ENCODE measurements around the gene NAA35. TPM values are rescaled to one million over a fixed set of nuclear protein-coding genes. Genes with fewer than 3 reads are reported as not detected.

Gene NAA35
- total RNA-seq, 1 donor from 2014 or later = 20.3 TPM

DNA sequence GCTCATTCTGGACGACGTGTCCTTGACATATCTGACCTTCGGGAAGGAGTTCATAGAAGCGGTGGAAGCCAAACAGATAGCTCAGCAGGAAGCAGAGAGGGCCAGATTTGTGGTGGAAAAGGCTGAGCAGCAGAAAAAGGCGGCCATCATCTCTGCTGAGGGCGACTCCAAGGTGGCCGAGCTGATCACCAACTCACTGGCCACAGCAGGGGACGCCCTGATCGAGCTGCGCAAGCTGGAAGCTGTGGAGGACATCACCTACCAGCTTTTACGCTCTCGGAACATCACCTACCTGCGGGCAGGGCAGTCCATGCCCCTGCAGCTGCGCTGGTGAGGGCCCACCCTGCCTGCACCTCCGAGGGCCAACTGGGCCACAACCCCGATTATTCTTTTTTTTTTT is 41.6 kb upstream of the NAA35 start:
- ATAC-seq = no peak
- DNase-seq = no peak
- Histone ChIP-seq H3K27ac (no peak overlapping the region), H3K9me3 (no peaks in the 10 kb centered on the region), H3K4me3 (no peak overlapping the region), H3K36me3 (no peaks in the 10 kb centered on the region), H3K4me1 (no peaks in the 10 kb centered on the region), H3K27me3 (ENCODE audit: low read depth) (no peaks in the 10 kb centered on the region)
- intact Hi-C loops (cut with DNase I) = no loop called here
- TF ChIP-seq, protein P1, sequence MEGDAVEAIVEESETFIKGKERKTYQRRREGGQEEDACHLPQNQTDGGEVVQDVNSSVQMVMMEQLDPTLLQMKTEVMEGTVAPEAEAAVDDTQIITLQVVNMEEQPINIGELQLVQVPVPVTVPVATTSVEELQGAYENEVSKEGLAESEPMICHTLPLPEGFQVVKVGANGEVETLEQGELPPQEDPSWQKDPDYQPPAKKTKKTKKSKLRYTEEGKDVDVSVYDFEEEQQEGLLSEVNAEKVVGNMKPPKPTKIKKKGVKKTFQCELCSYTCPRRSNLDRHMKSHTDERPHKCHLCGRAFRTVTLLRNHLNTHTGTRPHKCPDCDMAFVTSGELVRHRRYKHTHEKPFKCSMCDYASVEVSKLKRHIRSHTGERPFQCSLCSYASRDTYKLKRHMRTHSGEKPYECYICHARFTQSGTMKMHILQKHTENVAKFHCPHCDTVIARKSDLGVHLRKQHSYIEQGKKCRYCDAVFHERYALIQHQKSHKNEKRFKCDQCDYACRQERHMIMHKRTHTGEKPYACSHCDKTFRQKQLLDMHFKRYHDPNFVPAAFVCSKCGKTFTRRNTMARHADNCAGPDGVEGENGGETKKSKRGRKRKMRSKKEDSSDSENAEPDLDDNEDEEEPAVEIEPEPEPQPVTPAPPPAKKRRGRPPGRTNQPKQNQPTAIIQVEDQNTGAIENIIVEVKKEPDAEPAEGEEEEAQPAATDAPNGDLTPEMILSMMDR (IDR thresholded peaks at IDR 0.05) = no peak

DNA sequence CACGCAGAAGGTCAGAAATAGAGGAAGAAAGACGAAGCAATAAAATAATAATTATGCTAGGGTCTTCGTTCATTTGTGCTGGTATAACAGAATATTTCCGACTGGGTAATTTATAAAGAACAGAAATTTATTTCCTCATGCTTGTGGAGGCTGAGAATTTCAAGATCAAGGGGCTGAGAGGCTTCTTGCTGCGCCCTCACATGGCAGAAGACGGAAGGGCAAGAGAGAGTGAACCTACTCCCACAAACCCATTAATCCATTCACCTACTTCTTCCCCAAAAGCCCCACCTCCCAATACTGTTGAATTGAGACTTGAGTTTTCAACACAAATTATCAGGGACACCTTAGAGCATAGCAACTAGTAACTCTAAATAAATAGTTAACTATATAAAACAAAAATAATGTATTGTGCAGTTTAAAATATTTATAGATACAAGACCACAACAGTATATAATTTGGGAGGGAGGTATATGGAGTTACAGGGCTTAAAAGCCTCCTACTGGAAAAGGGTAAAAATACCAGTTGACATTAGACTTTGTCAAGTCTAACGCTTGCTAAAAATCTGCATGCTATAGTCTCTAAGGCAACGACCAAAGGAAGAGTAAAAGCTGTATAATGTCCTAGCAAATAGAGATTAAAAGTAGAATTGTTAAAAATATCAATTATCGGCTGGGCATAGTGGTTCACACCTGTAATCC is 40.3 kb upstream of the NAA35 start:
- H3K27me3 ChIP-seq (ENCODE audit: low read depth) = no peaks in the 10 kb centered on the region
- intact Hi-C loops (cut with DNase I) = no loop called here
- no peaks in the 10 kb centered on the region for H3K36me3 ChIP-seq
- H3K4me3 ChIP-seq = no peak overlapping the region
- DNase-seq (no peak), ATAC-seq (peak; percentile 47)
- TF ChIP-seq, protein P1 (IDR thresholded peaks at IDR 0.05) = peak; percentile 53
- no peaks in the 10 kb centered on the region for H3K4me1 ChIP-seq
- no peaks in the 10 kb centered on the region for H3K9me3 ChIP-seq
- no peak overlapping the region for H3K27ac ChIP-seq

DNA sequence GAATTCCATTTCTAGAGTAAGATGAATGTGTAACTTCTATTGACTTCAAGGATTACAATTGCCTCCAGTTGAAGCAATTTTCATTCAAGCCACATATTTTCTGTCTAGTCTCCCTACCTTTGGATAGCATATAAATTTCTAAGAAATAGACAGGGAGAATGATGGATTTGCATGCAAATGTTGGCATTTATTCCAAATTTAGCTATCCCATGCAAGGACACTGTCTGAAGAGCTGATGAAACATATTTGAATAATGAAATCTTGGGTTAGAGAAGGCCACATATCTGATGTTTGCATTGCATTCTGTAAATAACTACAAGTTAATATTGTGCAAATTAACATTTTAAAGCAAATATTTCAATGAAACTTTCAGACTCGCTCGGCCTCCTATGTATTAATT is 36.0 kb upstream of the NAA35 start:
- no peak for ATAC-seq
- intact Hi-C loops (cut with DNase I) = no loop called here

DNA sequence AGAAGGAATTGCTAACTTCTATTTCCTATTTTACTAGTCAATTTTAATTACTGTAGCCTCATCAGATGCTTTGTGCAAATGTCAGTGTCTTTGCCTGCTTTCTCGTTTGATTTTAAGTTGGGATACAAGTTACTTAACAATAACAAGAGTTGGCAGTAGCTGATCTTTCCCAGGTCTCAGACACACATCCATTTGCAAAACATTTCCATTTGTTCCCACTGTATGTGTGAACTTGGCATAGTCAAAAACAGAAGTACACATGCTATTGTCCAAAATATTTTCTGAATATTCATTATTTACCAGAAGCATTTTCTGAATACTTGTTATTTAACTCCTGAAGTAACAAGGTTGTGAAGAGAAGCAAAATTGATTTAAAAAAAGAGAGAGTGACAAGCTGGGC is 35.0 kb upstream of the NAA35 start:
- intact Hi-C loops (cut with DNase I) = no loop called here
- no peak for ATAC-seq
- H3K4me1 ChIP-seq = no peaks in the 10 kb centered on the region

More for the DNA sequence above, 36.0 kb upstream of the NAA35 start:
- no peaks in the 10 kb centered on the region for H3K36me3 ChIP-seq
- H3K27me3 ChIP-seq (ENCODE audit: low read depth) = no peaks in the 10 kb centered on the region
- TF ChIP-seq, protein P1 (IDR thresholded peaks at IDR 0.05) = no peak
- no peak for DNase-seq
- H3K9me3 ChIP-seq = no peaks in the 10 kb centered on the region
- H3K27ac ChIP-seq = no peak overlapping the region
- no peak overlapping the region for H3K4me3 ChIP-seq
- H3K4me1 ChIP-seq = no peaks in the 10 kb centered on the region

DNA sequence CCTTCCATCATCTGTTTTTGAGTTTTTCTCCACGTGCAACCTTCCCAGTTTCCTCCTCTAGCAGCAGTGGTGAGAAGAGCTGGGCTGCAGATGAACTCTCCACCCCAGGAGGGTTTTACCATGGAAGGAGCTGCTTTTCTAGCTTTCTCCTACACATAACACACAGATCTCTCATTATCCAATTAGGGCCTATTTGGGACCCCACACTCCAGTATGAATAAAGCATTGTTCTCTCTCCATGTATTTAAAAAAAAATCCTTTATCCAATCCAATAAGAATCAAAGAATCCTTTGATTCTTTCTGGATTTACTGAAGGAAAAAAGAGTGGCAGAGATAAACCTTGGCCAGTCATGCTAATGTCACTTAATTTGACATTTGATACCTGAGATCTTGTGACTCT is 31.6 kb upstream of the NAA35 start:
- no peaks in the 10 kb centered on the region for H3K36me3 ChIP-seq
- no peaks in the 10 kb centered on the region for H3K9me3 ChIP-seq
- no peak overlapping the region for H3K27ac ChIP-seq
- no peak overlapping the region for H3K4me3 ChIP-seq
- H3K27me3 ChIP-seq (ENCODE audit: low read depth) = no peaks in the 10 kb centered on the region
- TF ChIP-seq, protein P1 (IDR thresholded peaks at IDR 0.05) = no peak
- intact Hi-C loops (cut with DNase I) = no loop called here
- no peaks in the 10 kb centered on the region for H3K4me1 ChIP-seq
- no peak for ATAC-seq
- no peak for DNase-seq

More for the DNA sequence above, 35.0 kb upstream of the NAA35 start:
- TF ChIP-seq, protein P1 (IDR thresholded peaks at IDR 0.05) = no peak
- H3K36me3 ChIP-seq = no peaks in the 10 kb centered on the region
- H3K9me3 ChIP-seq = no peaks in the 10 kb centered on the region
- no peak overlapping the region for H3K27ac ChIP-seq
- H3K4me3 ChIP-seq = no peak overlapping the region
- DNase-seq = no peak
- no peaks in the 10 kb centered on the region for H3K27me3 ChIP-seq (ENCODE audit: low read depth)
